Caco-2 (cell line): ENCODE results near the gene TRAF3IP1. TPM values are rescaled to one million over a fixed set of nuclear protein-coding genes. Genes with fewer than 3 reads are reported as not detected.

Experiments
- BruUV-seq: library from RNA; stranded (reverse); fragments of 400-500 nt; replicated peaks from 2 replicates; lab custom pipeline; 2021; lab: Mats Ljungman, UMichigan
- CTCF ChIA-PET: fragments of 300-600 bp; sonication (Branson Sonifier 250); formaldehyde crosslinking; loops from one replicate; lab custom pipeline; 2022; ENCODE audit warnings: antibody characterized with exemption; lab: Charles Lee
- POLR2A ChIA-PET: fragments of 300-600 bp; sonication (Branson Sonifier 250); formaldehyde crosslinking; loops from one replicate; lab custom pipeline; 2022; ENCODE audit warnings: antibody characterized with exemption; lab: Charles Lee
- DNase-seq, 2 experiments: peaks; one replicate each; pipeline versions ENCODE4 v3.0.0 to v3.0.0-alpha.2; 2020 to 2022
- H3K27me3 ChIP-seq: replicated peaks from 2 replicates; pipeline ENCODE4 v1.6.0; 2011; ENCODE audit warnings: low read length; ENCODE audit not compliant: control insufficient read depth, insufficient read depth
- H3K36me3 ChIP-seq: 2 replicates; pipeline ENCODE4 v1.5.1; 2011; ENCODE audit warnings: low read length; ENCODE audit not compliant: control insufficient read depth, insufficient read depth
- H3K4me1 ChIP-seq: fragments of 250-450 bp; sonication (Bioruptor Pico); 2 replicates; pipeline ENCODE4 v1.5.1; 2020; ENCODE audit warnings: mild to moderate bottlenecking
- H3K4me3 ChIP-seq: 2 replicates; pipeline ENCODE4 v1.5.1; 2011; ENCODE audit warnings: low read depth, mild to moderate bottlenecking, control low read depth, low read length
- H3K9me3 ChIP-seq: fragments of 250-450 bp; sonication (Bioruptor Pico); 2 replicates; pipeline ENCODE4 v1.5.1; 2020; ENCODE audit warnings: mild to moderate bottlenecking, moderate library complexity
- H3K27ac Mint-ChIP-seq: one replicate; pipeline ENCODE4 v1.8.0; 2022; ENCODE audit warnings: mixed read lengths; ENCODE audit not compliant: unreplicated experiment
- H3K27me3 Mint-ChIP-seq: one replicate; pipeline ENCODE4 v1.8.0; 2022; ENCODE audit warnings: mixed read lengths; ENCODE audit not compliant: insufficient read depth, unreplicated experiment
- H3K36me3 Mint-ChIP-seq: one replicate; pipeline ENCODE4 v1.8.0; 2022; ENCODE audit warnings: mild to moderate bottlenecking, mixed read lengths; ENCODE audit not compliant: insufficient read depth, unreplicated experiment
- H3K4me1 Mint-ChIP-seq: one replicate; pipeline ENCODE4 v1.8.0; 2022; ENCODE audit warnings: low read depth, mixed read lengths; ENCODE audit not compliant: unreplicated experiment
- H3K4me3 Mint-ChIP-seq: one replicate; pipeline ENCODE4 v1.8.0; 2022; ENCODE audit warnings: mild to moderate bottlenecking, moderate library complexity, mixed read lengths; ENCODE audit not compliant: unreplicated experiment
- H3K9me3 Mint-ChIP-seq: one replicate; pipeline ENCODE4 v1.8.0; 2022; ENCODE audit warnings: mixed read lengths; ENCODE audit not compliant: unreplicated experiment
- intact Hi-C: fragments of 100-400 bp; cut with micrococcal nuclease; formaldehyde crosslinking; loops from one replicate; pipeline ENCODE4 v1.10.0; 2022; ENCODE audit not compliant: unreplicated experiment
- total RNA-seq: library from RNA; stranded (reverse); gene quantifications from 2 replicates; pipeline ENCODE4 v1.2.3, GENCODE V29; 2022
- TF ChIP-seq, protein P1 (sequence below), 2 experiments: fragments of 200-600 bp in 1 of 2; IDR thresholded peaks; 1 replicate in 1 of 2; 2 replicates in 1 of 2; pipeline versions ENCODE4 v1.5.1 to v1.8.0; 2011 to 2022; ENCODE audit warnings: antibody characterized with exemption in 1 of 2, control low read depth in 1 of 2, inconsistent platforms in 1 of 2, low read depth in 1 of 2, low read length in 1 of 2, mild to moderate bottlenecking in 1 of 2, moderate library complexity in 1 of 2; ENCODE audit not compliant: insufficient read depth in 1 of 2, severe bottlenecking in 1 of 2, unreplicated experiment in 1 of 2

The TRAF3IP1 gene
- total RNA-seq, 1 experiment from 2014 or later, result 7.4 TPM

DNA sequence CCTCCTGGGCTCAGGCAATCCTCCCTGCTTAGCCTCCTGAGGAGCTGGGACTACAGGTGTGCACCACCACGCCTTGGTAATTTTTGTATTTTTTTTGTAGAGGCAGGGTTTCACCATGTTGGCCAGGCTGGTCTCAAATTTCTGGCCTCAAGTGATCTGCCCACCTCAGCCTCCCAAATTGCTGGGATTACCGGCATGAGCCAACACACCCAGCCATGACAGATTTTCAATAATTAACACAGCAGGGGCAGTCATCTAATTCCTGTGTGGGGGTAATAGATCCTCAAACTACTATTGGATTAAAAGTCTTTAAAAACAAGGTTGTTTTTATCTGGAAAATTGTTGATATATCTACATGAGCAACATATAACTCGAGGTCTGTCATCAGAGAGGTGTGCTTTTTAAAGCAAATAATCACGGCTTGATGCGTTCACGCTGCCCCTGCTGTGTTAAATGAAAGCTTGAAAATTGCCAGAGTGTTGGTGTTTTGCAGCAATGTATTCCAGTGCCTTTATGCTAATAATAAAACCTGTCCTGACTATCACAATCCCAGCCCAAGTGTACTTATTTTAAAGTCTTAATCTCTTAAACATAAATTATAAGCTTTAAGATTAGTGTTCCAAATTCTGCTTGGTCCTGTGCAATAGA lies 70.8 kb downstream of the TRAF3IP1 start:
- Histone ChIP-seq H3K27me3 (no peaks in the 10 kb centered on the region), H3K4me1 (no peaks in the 10 kb centered on the region), H3K9me3 (no peaks in the 10 kb centered on the region), H3K4me3 (no peak overlapping the region), H3K36me3 (no peaks in the 10 kb centered on the region)
- Mint-ChIP-seq H3K27ac (no peak overlapping the region), H3K9me3 (no peaks in the 10 kb centered on the region), H3K4me3 (no peak overlapping the region), H3K27me3 (no peaks in the 10 kb centered on the region), H3K4me1 (peaks cover 6% of the 10 kb centered on the region), H3K36me3 (no peaks in the 10 kb centered on the region)
- CTCF ChIA-PET, result no interaction called here
- intact Hi-C loops, result no loop called here
- TF ChIP-seq, protein P1, sequence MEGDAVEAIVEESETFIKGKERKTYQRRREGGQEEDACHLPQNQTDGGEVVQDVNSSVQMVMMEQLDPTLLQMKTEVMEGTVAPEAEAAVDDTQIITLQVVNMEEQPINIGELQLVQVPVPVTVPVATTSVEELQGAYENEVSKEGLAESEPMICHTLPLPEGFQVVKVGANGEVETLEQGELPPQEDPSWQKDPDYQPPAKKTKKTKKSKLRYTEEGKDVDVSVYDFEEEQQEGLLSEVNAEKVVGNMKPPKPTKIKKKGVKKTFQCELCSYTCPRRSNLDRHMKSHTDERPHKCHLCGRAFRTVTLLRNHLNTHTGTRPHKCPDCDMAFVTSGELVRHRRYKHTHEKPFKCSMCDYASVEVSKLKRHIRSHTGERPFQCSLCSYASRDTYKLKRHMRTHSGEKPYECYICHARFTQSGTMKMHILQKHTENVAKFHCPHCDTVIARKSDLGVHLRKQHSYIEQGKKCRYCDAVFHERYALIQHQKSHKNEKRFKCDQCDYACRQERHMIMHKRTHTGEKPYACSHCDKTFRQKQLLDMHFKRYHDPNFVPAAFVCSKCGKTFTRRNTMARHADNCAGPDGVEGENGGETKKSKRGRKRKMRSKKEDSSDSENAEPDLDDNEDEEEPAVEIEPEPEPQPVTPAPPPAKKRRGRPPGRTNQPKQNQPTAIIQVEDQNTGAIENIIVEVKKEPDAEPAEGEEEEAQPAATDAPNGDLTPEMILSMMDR (IDR thresholded peaks at IDR 0.05; ENCODE audit: insufficient read depth in 1 of 2, low read depth in 1 of 2, low read length in 1 of 2, severe bottlenecking in 1 of 2, unreplicated experiment in 1 of 2), result no peak
- BruUV-seq, result no TSS peak
- no peak for DNase-seq
- POLR2A ChIA-PET, result no interaction called here

GRCh38 chr2:238396663-238397062 lies 76.3 kb downstream of the TRAF3IP1 start:
- H3K4me3 Mint-ChIP-seq, result no peak overlapping the region
- ChIA-PET POLR2A (no interaction called here), CTCF (no interaction called here)
- no peaks in the 10 kb centered on the region for H3K36me3 Mint-ChIP-seq
- no peak overlapping the region for H3K27ac Mint-ChIP-seq
- no TSS peak for BruUV-seq
- intact Hi-C loops, result no loop called here
- Histone ChIP-seq H3K9me3 (no peaks in the 10 kb centered on the region), H3K4me3 (no peak overlapping the region), H3K4me1 (no peaks in the 10 kb centered on the region), H3K27me3 (no peaks in the 10 kb centered on the region), H3K36me3 (no peaks in the 10 kb centered on the region)
- no peak for DNase-seq
- TF ChIP-seq, protein P1 (IDR thresholded peaks at IDR 0.05; ENCODE audit: insufficient read depth in 1 of 2, low read depth in 1 of 2, low read length in 1 of 2, severe bottlenecking in 1 of 2, unreplicated experiment in 1 of 2), result no peak
- no peaks in the 10 kb centered on the region for H3K27me3 Mint-ChIP-seq
- H3K4me1 Mint-ChIP-seq, result no peaks in the 10 kb centered on the region
- H3K9me3 Mint-ChIP-seq, result no peaks in the 10 kb centered on the region

GRCh38 chr2:238397356-238397755 lies 77.0 kb downstream of the TRAF3IP1 start:
- H3K36me3 Mint-ChIP-seq, result no peaks in the 10 kb centered on the region
- H3K9me3 Mint-ChIP-seq, result no peaks in the 10 kb centered on the region
- no peaks in the 10 kb centered on the region for H3K27me3 Mint-ChIP-seq
- no TSS peak for BruUV-seq
- TF ChIP-seq, protein P1 (IDR thresholded peaks at IDR 0.05; ENCODE audit: insufficient read depth in 1 of 2, low read depth in 1 of 2, low read length in 1 of 2, severe bottlenecking in 1 of 2, unreplicated experiment in 1 of 2), result no peak
- H3K9me3 ChIP-seq, result no peaks in the 10 kb centered on the region
- no peaks in the 10 kb centered on the region for H3K4me1 ChIP-seq
- CTCF ChIA-PET, result no interaction called here
- H3K27ac Mint-ChIP-seq, result no peak overlapping the region
- no peak overlapping the region for H3K4me3 ChIP-seq
- no peaks in the 10 kb centered on the region for H3K27me3 ChIP-seq
- POLR2A ChIA-PET, result no interaction called here
- H3K36me3 ChIP-seq, result no peaks in the 10 kb centered on the region
- no peak overlapping the region for H3K4me3 Mint-ChIP-seq
- no peaks in the 10 kb centered on the region for H3K4me1 Mint-ChIP-seq
- DNase-seq, result no peak
- intact Hi-C loops, result no loop called here
